ENCODE measurements around the gene PRUNE1.

The PRUNE1 gene

DNA sequence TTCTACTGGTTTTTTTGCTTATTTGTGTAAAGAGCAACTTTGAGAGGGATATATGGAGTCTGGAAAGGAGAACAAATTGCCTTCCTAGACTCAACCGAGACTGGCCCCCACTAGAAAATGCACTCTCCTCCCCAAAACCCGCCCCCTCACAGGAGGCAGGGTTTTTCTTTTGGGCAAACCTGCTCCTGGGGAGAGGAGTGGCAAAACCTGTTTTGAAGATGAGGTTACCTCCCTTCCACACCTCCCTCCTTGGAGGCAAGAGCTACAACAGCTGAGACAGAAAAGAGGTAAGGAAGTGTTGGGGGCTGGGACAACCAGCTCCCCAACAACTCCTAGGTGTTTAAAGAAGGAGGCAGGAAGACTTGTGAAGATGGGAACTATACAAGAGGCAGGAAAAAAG lies 28.1 kb downstream of the PRUNE1 start, which contains the start of gene BNIPL:
BNIPL (plus strand) TSS at position 231 of the 400 bp plus-strand sequence; CDS start at position 371, 140 bp downstream.
- peaks cover 21% of the 10 kb centered on the region; the same call in 1 of the 2 replicates for H3K36me3 ChIP-seq (ENCODE audit: insufficient read depth, low read length)
- no peaks in the 10 kb centered on the region for H3K79me2 ChIP-seq (ENCODE audit: insufficient read depth, low read length)
- H3F3A ChIP-seq (ENCODE audit: low read depth) = no peaks in the 10 kb centered on the region
- H3K9me3 ChIP-seq (ENCODE audit: insufficient read depth, low read depth, low read length) = no peaks in the 10 kb centered on the region
- no peaks in the 10 kb centered on the region for H4K20me1 ChIP-seq (ENCODE audit: insufficient read depth, low read length, poor library complexity, severe bottlenecking)
- no peak within 1 kb of the TSS for H3K4me3 ChIP-seq (ENCODE audit: low read length, poor library complexity, severe bottlenecking)
- TF ChIP-seq, protein P1, sequence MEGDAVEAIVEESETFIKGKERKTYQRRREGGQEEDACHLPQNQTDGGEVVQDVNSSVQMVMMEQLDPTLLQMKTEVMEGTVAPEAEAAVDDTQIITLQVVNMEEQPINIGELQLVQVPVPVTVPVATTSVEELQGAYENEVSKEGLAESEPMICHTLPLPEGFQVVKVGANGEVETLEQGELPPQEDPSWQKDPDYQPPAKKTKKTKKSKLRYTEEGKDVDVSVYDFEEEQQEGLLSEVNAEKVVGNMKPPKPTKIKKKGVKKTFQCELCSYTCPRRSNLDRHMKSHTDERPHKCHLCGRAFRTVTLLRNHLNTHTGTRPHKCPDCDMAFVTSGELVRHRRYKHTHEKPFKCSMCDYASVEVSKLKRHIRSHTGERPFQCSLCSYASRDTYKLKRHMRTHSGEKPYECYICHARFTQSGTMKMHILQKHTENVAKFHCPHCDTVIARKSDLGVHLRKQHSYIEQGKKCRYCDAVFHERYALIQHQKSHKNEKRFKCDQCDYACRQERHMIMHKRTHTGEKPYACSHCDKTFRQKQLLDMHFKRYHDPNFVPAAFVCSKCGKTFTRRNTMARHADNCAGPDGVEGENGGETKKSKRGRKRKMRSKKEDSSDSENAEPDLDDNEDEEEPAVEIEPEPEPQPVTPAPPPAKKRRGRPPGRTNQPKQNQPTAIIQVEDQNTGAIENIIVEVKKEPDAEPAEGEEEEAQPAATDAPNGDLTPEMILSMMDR (conservative IDR thresholded peaks at IDR 0.05; ENCODE audit: low read length) = no peak
- TF ChIP-seq EZH2phosphoT487 (IDR thresholded peaks at IDR 0.05; ENCODE audit: borderline replicate concordance) = no peak
- H3K9me2 ChIP-seq (replicated peaks; ENCODE audit: low read depth, low read length) = no peaks in the 10 kb centered on the region
- no peak within 1 kb of the TSS for H3K9ac ChIP-seq (ENCODE audit: low read depth, low read length, poor library complexity, severe bottlenecking)
- no peak within 1 kb of the TSS for H3K4me2 ChIP-seq (ENCODE audit: low read depth, low read length, poor library complexity, severe bottlenecking)
- H2AFZ ChIP-seq (ENCODE audit: low read length) = no peak within 1 kb of the TSS
- no peaks in the 10 kb centered on the region for H3K27me3 ChIP-seq (ENCODE audit: insufficient read depth, low read length, poor library complexity, severe bottlenecking)
- no peaks in the 10 kb centered on the region for H3K4me1 ChIP-seq (ENCODE audit: insufficient read depth, low read length, poor library complexity, severe bottlenecking)

DNA sequence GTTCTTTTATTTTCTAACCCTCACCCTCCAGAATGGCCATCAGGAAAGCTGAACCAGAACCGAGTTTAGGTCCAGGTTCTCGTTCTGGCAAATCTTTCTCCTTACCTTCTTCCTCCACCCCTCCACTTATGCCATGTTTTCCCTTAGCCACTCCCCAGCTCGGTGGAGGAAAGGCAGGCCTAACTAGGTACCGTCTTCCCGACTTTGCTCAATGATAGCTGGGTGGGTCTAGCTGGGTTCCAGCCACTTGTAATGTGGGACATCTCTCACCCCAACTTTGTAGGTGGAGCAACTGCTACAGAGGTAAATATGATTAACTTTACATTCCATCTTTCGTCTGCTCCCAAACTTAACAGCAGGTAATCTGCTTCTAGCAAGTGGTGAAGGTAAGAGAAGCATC lies 28.8 kb downstream of the PRUNE1 start:
- no peak overlapping the region for H3K4me2 ChIP-seq (ENCODE audit: low read depth, low read length, poor library complexity, severe bottlenecking)
- H3K9me2 ChIP-seq (replicated peaks; ENCODE audit: low read depth, low read length) = no peaks in the 10 kb centered on the region
- H3K36me3 ChIP-seq (ENCODE audit: insufficient read depth, low read length) = peaks cover 19% of the 10 kb centered on the region; the same call in 1 of the 2 replicates
- no peaks in the 10 kb centered on the region for H4K20me1 ChIP-seq (ENCODE audit: insufficient read depth, low read length, poor library complexity, severe bottlenecking)
- no peaks in the 10 kb centered on the region for H3F3A ChIP-seq (ENCODE audit: low read depth)
- TF ChIP-seq EZH2phosphoT487 (IDR thresholded peaks at IDR 0.05; ENCODE audit: borderline replicate concordance) = no peak
- TF ChIP-seq, protein P1 (conservative IDR thresholded peaks at IDR 0.05; ENCODE audit: low read length) = no peak
- H3K4me3 ChIP-seq (ENCODE audit: low read length, poor library complexity, severe bottlenecking) = no peak overlapping the region
- no peaks in the 10 kb centered on the region for H3K79me2 ChIP-seq (ENCODE audit: insufficient read depth, low read length)
- H3K4me1 ChIP-seq (ENCODE audit: insufficient read depth, low read length, poor library complexity, severe bottlenecking) = no peaks in the 10 kb centered on the region
- H3K9me3 ChIP-seq (ENCODE audit: insufficient read depth, low read depth, low read length) = no peaks in the 10 kb centered on the region
- H3K27me3 ChIP-seq (ENCODE audit: insufficient read depth, low read length, poor library complexity, severe bottlenecking) = no peaks in the 10 kb centered on the region
- no peak overlapping the region for H3K9ac ChIP-seq (ENCODE audit: low read depth, low read length, poor library complexity, severe bottlenecking)
- H2AFZ ChIP-seq (ENCODE audit: low read length) = no peak overlapping the region

DNA sequence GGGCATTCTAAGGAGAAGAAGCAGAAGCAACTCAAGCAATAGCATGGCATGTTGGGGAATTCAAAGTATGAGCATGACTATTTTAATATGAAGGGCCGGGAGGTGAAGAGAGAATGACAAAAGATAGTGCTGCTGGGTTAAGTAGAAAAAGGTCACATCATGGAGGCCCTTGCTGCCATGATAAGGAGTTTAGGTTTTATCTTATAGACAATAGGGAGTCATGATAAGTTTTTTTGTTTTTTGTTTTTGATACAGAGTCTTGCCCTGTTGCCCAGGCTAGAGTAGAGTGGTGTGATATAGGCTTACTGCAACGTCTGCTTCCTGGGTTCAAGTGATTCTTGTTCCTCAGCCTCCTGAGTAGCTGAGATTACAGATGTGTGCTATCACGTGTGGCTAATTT lies 31.3 kb downstream of the PRUNE1 start:
- Histone ChIP-seq H2AFZ (ENCODE audit: low read length) (no peak overlapping the region), H3K36me3 (ENCODE audit: insufficient read depth, low read length) (peaks cover 9% of the 10 kb centered on the region; the same call in 1 of the 2 replicates), H3K4me2 (ENCODE audit: low read depth, low read length, poor library complexity, severe bottlenecking) (no peak overlapping the region), H3K27me3 (ENCODE audit: insufficient read depth, low read length, poor library complexity, severe bottlenecking) (no peaks in the 10 kb centered on the region), H3K4me1 (ENCODE audit: insufficient read depth, low read length, poor library complexity, severe bottlenecking) (no peaks in the 10 kb centered on the region), H3K79me2 (ENCODE audit: insufficient read depth, low read length) (no peaks in the 10 kb centered on the region), H3K9ac (ENCODE audit: low read depth, low read length, poor library complexity, severe bottlenecking) (no peak overlapping the region), H3F3A (ENCODE audit: low read depth) (no peaks in the 10 kb centered on the region), H4K20me1 (ENCODE audit: insufficient read depth, low read length, poor library complexity, severe bottlenecking) (no peaks in the 10 kb centered on the region), H3K9me2 (replicated peaks; ENCODE audit: low read depth, low read length) (no peaks in the 10 kb centered on the region), H3K9me3 (ENCODE audit: insufficient read depth, low read depth, low read length) (no peaks in the 10 kb centered on the region), H3K4me3 (ENCODE audit: low read length, poor library complexity, severe bottlenecking) (no peak overlapping the region)
- TF ChIP-seq EZH2phosphoT487 (IDR thresholded peaks at IDR 0.05; ENCODE audit: borderline replicate concordance) = no peak
- TF ChIP-seq, protein P1 (conservative IDR thresholded peaks at IDR 0.05; ENCODE audit: low read length) = no peak
